ENCODE data around the gene DHRSX.

- no peak for TF ChIP-seq POLR2A (IDR thresholded peaks at IDR 0.05)
- no peak for TF ChIP-seq CTCF (IDR thresholded peaks at IDR 0.05)
Observed at GRCh38 chrX:2408856-2409255, 91.9 kb downstream of the DHRSX start.

Measured in heart left ventricle (tissue), 13 donors.